Esophagus mucosa (tissue), 1 donor: ENCODE data around the gene KRT75. TPM values are rescaled to one million over a fixed set of nuclear protein-coding genes. Genes with fewer than 3 reads are reported as not detected.
"Not testable (repeated sequence)": the region's sequence is repeated elsewhere in the genome, so short reads cannot be mapped to it uniquely, and the experiment has no call there.

Experiments
- ATAC-seq: fragments of 200-7000 bp; cut with Tn5 transposase; one replicate; pipeline ENCODE4 v1.9.1; 2020
- total RNA-seq: library from RNA; stranded (reverse); gene quantifications from one replicate; pipeline ENCODE4 v1.2.4, GENCODE V29; 2023
- donor health status: DM: yes; HTN: yes; CAD: no.

Gene KRT75
- total RNA-seq = 0.84 TPM

GRCh38 chr12:52434081-52434733, at the start of gene KRT75:
TSS of gene KRT75 (minus strand) at chr12:52434371. CDS start at chr12:52434304, 67 bp downstream.
- ATAC-seq = peak; percentile 33

GRCh38 chr12:52480073-52480472, 45.9 kb upstream of the KRT75 start:
- no peak for ATAC-seq

- ATAC-seq = no peak
These were observed 43.5 kb upstream of the KRT75 start for GRCh38 chr12:52477651-52478050.

GRCh38 chr12:52474212-52474611, 40.0 kb upstream of the KRT75 start:
- no peak for ATAC-seq

GRCh38 chr12:52473768-52474167, 39.6 kb upstream of the KRT75 start, which contains the start of gene KRT6C:
TSS of gene KRT6C (minus strand) at chr12:52473805. CDS start at chr12:52473737, 68 bp downstream.
- peak; percentile 85 for ATAC-seq

- ATAC-seq = no peak
These were observed 35.7 kb upstream of the KRT75 start for GRCh38 chr12:52469853-52470252.

- no peak for ATAC-seq
These were observed 30.7 kb upstream of the KRT75 start for GRCh38 chr12:52464897-52465296.

GRCh38 chr12:52461693-52462092, 27.5 kb upstream of the KRT75 start:
- no peak for ATAC-seq

GRCh38 chr12:52458861-52459260, 24.7 kb upstream of the KRT75 start:
- ATAC-seq = no peak

- ATAC-seq = no peak
These were observed 21.6 kb upstream of the KRT75 start for GRCh38 chr12:52455821-52456220.

- no peak for ATAC-seq
These were observed 20.4 kb upstream of the KRT75 start for GRCh38 chr12:52454411-52455201.

GRCh38 chr12:52452101-52452500, 17.9 kb upstream of the KRT75 start, which contains the start of gene KRT6B:
TSS of gene KRT6B (minus strand) at chr12:52452146. CDS start at chr12:52452078, 68 bp downstream.
- peak; percentile 86 for ATAC-seq

GRCh38 chr12:52448228-52448627, 14.1 kb upstream of the KRT75 start:
- ATAC-seq = no peak

- not testable (repeated sequence) for ATAC-seq
These were observed 13.0 kb upstream of the KRT75 start for GRCh38 chr12:52447196-52447595.

GRCh38 chr12:52446367-52447045, 12.3 kb upstream of the KRT75 start:
- no peak for ATAC-seq

GRCh38 chr12:52445876-52446275, 11.7 kb upstream of the KRT75 start:
- no peak for ATAC-seq

GRCh38 chr12:52444647-52445595, 10.8 kb upstream of the KRT75 start:
- no peak for ATAC-seq

- ATAC-seq = no peak
These were observed 9.8 kb upstream of the KRT75 start for GRCh38 chr12:52443966-52444365.

GRCh38 chr12:52442600-52443061, 8.5 kb upstream of the KRT75 start:
- no peak for ATAC-seq

GRCh38 chr12:52441320-52441911, 7.2 kb upstream of the KRT75 start:
- ATAC-seq = peak; percentile 49

- peak; percentile 55 for ATAC-seq
These were observed 6.7 kb upstream of the KRT75 start for GRCh38 chr12:52440821-52441319.
